ENCODE data around the gene PNMA1. TPM values are rescaled to one million over a fixed set of nuclear protein-coding genes. Genes with fewer than 3 reads are reported as not detected.

The PNMA1 gene
- polyA plus RNA-seq, 2 donors = 12.7 to 13.2 TPM

GRCh38 chr14:73725116-73726024 is 11.2 kb upstream of the PNMA1 start:
- Histone ChIP-seq H3K4me1 (ENCODE audit: control insufficient read depth in 2 of 2, insufficient read depth in 2 of 2, low read length in 1 of 2) (peaks cover 7 to 14% of the 10 kb centered on the region in 2 donors), H3K9me3 (ENCODE audit: control insufficient read depth in 2 of 2, insufficient read depth in 1 of 2, low read depth in 1 of 2, low read length in 1 of 2) (no peaks in the 10 kb centered on the region), H3K4me3 (ENCODE audit: low read depth in 1 of 2, low read length in 2 of 2) (no peak overlapping the region), H3K27ac (ENCODE audit: low read depth in 2 of 2, low read length in 1 of 2) (peak overlapping the region; percentile 60 to 82), H3K36me3 (ENCODE audit: control insufficient read depth in 2 of 2, insufficient read depth in 2 of 2, low read length in 1 of 2) (peaks cover 21 to 52% of the 10 kb centered on the region in 2 donors), H3K27me3 (ENCODE audit: control insufficient read depth in 1 of 2, insufficient read depth in 2 of 2, low read length in 2 of 2) (no peaks in the 10 kb centered on the region)
- WGBS, 2 donors = 84 to 86% methylated on average over 8 of the region's 8 CpGs

- peaks cover 25 to 53% of the 10 kb centered on the region in 2 donors for H3K36me3 ChIP-seq (ENCODE audit: control insufficient read depth in 2 of 2, insufficient read depth in 2 of 2, low read length in 1 of 2)
- peak overlapping the region; percentile 60 to 82 for H3K27ac ChIP-seq (ENCODE audit: low read depth in 2 of 2, low read length in 1 of 2)
- no peak overlapping the region for H3K4me3 ChIP-seq (ENCODE audit: low read depth in 1 of 2, low read length in 2 of 2)
- H3K4me1 ChIP-seq (ENCODE audit: control insufficient read depth in 2 of 2, insufficient read depth in 2 of 2, low read length in 1 of 2) = peaks cover 7 to 14% of the 10 kb centered on the region in 2 donors
- 84 to 88% methylated on average over 2 of the region's 2 CpGs for WGBS, 2 donors
- no peaks in the 10 kb centered on the region for H3K9me3 ChIP-seq (ENCODE audit: control insufficient read depth in 2 of 2, insufficient read depth in 1 of 2, low read depth in 1 of 2, low read length in 1 of 2)
- no peaks in the 10 kb centered on the region for H3K27me3 ChIP-seq (ENCODE audit: control insufficient read depth in 1 of 2, insufficient read depth in 2 of 2, low read length in 2 of 2)
Measured at GRCh38 chr14:73724696-73725095, 10.5 kb upstream of the PNMA1 start.

GRCh38 chr14:73723797-73724661 is 9.8 kb upstream of the PNMA1 start:
- peak overlapping the region; percentile 60 to 82 for H3K27ac ChIP-seq (ENCODE audit: low read depth in 2 of 2, low read length in 1 of 2)
- WGBS, 2 donors = 37 to 55% methylated on average over 12 of the region's 12 CpGs
- no peaks in the 10 kb centered on the region for H3K9me3 ChIP-seq (ENCODE audit: control insufficient read depth in 2 of 2, insufficient read depth in 1 of 2, low read depth in 1 of 2, low read length in 1 of 2)
- peaks cover 23 to 54% of the 10 kb centered on the region in 2 donors for H3K36me3 ChIP-seq (ENCODE audit: control insufficient read depth in 2 of 2, insufficient read depth in 2 of 2, low read length in 1 of 2)
- no peak overlapping the region for H3K4me3 ChIP-seq (ENCODE audit: low read depth in 1 of 2, low read length in 2 of 2)
- H3K4me1 ChIP-seq (ENCODE audit: control insufficient read depth in 2 of 2, insufficient read depth in 2 of 2, low read length in 1 of 2) = peaks cover 7 to 14% of the 10 kb centered on the region in 2 donors
- H3K27me3 ChIP-seq (ENCODE audit: control insufficient read depth in 1 of 2, insufficient read depth in 2 of 2, low read length in 2 of 2) = no peaks in the 10 kb centered on the region

GRCh38 chr14:73723406-73723796 is 9.2 kb upstream of the PNMA1 start:
- 66 to 67% methylated on average over 7 of the region's 7 CpGs for WGBS, 2 donors
- H3K36me3 ChIP-seq (ENCODE audit: control insufficient read depth in 2 of 2, insufficient read depth in 2 of 2, low read length in 1 of 2) = peaks cover 23 to 57% of the 10 kb centered on the region in 2 donors
- peaks cover 7 to 12% of the 10 kb centered on the region in 2 donors for H3K4me1 ChIP-seq (ENCODE audit: control insufficient read depth in 2 of 2, insufficient read depth in 2 of 2, low read length in 1 of 2)
- H3K27ac ChIP-seq (ENCODE audit: low read depth in 2 of 2, low read length in 1 of 2) = peak overlapping the region; percentile 60 to 82
- H3K9me3 ChIP-seq (ENCODE audit: control insufficient read depth in 2 of 2, insufficient read depth in 1 of 2, low read depth in 1 of 2, low read length in 1 of 2) = no peaks in the 10 kb centered on the region
- H3K4me3 ChIP-seq (ENCODE audit: low read depth in 1 of 2, low read length in 2 of 2) = no peak overlapping the region
- H3K27me3 ChIP-seq (ENCODE audit: control insufficient read depth in 1 of 2, insufficient read depth in 2 of 2, low read length in 2 of 2) = no peaks in the 10 kb centered on the region

GRCh38 chr14:73722581-73722980 is 8.4 kb upstream of the PNMA1 start:
- H3K27me3 ChIP-seq (ENCODE audit: control insufficient read depth in 1 of 2, insufficient read depth in 2 of 2, low read length in 2 of 2) = no peaks in the 10 kb centered on the region
- 90 to 92% methylated on average over 10 of the region's 10 CpGs for WGBS, 2 donors
- H3K9me3 ChIP-seq (ENCODE audit: control insufficient read depth in 2 of 2, insufficient read depth in 1 of 2, low read depth in 1 of 2, low read length in 1 of 2) = no peaks in the 10 kb centered on the region
- no peak overlapping the region for H3K4me3 ChIP-seq (ENCODE audit: low read depth in 1 of 2, low read length in 2 of 2)
- peaks cover 23 to 65% of the 10 kb centered on the region in 2 donors for H3K36me3 ChIP-seq (ENCODE audit: control insufficient read depth in 2 of 2, insufficient read depth in 2 of 2, low read length in 1 of 2)
- peaks cover 7 to 12% of the 10 kb centered on the region in 2 donors for H3K4me1 ChIP-seq (ENCODE audit: control insufficient read depth in 2 of 2, insufficient read depth in 2 of 2, low read length in 1 of 2)
- no peak overlapping the region for H3K27ac ChIP-seq (ENCODE audit: low read depth in 2 of 2, low read length in 1 of 2)

- 90 to 91% methylated on average over 12 of the region's 12 CpGs for WGBS, 2 donors
- Histone ChIP-seq H3K4me3 (ENCODE audit: low read depth in 1 of 2, low read length in 2 of 2) (no peak overlapping the region), H3K36me3 (ENCODE audit: control insufficient read depth in 2 of 2, insufficient read depth in 2 of 2, low read length in 1 of 2) (peaks cover 21 to 52% of the 10 kb centered on the region in 2 donors), H3K27me3 (ENCODE audit: control insufficient read depth in 1 of 2, insufficient read depth in 2 of 2, low read length in 2 of 2) (no peaks in the 10 kb centered on the region), H3K27ac (ENCODE audit: low read depth in 2 of 2, low read length in 1 of 2) (no peak overlapping the region), H3K9me3 (ENCODE audit: control insufficient read depth in 2 of 2, insufficient read depth in 1 of 2, low read depth in 1 of 2, low read length in 1 of 2) (no peaks in the 10 kb centered on the region), H3K4me1 (ENCODE audit: control insufficient read depth in 2 of 2, insufficient read depth in 2 of 2, low read length in 1 of 2) (peaks cover 2 to 5% of the 10 kb centered on the region in 2 donors)
Measured at GRCh38 chr14:73721101-73721821, 7.1 kb upstream of the PNMA1 start.

- Histone ChIP-seq H3K4me3 (ENCODE audit: low read depth in 1 of 2, low read length in 2 of 2) (no peak overlapping the region), H3K27me3 (ENCODE audit: control insufficient read depth in 1 of 2, insufficient read depth in 2 of 2, low read length in 2 of 2) (no peaks in the 10 kb centered on the region), H3K36me3 (ENCODE audit: control insufficient read depth in 2 of 2, insufficient read depth in 2 of 2, low read length in 1 of 2) (peaks cover 14 to 47% of the 10 kb centered on the region in 2 donors), H3K27ac (ENCODE audit: low read depth in 2 of 2, low read length in 1 of 2) (no peak overlapping the region), H3K4me1 (ENCODE audit: control insufficient read depth in 2 of 2, insufficient read depth in 2 of 2, low read length in 1 of 2) (peaks cover 0 to 2% of the 10 kb centered on the region in 2 donors), H3K9me3 (ENCODE audit: control insufficient read depth in 2 of 2, insufficient read depth in 1 of 2, low read depth in 1 of 2, low read length in 1 of 2) (no peaks in the 10 kb centered on the region)
Measured at GRCh38 chr14:73720636-73721035, 6.5 kb upstream of the PNMA1 start.

- Histone ChIP-seq H3K36me3 (ENCODE audit: control insufficient read depth in 2 of 2, insufficient read depth in 2 of 2, low read length in 1 of 2) (peaks cover 13 to 40% of the 10 kb centered on the region in 2 donors), H3K4me3 (ENCODE audit: low read depth in 1 of 2, low read length in 2 of 2) (no peak overlapping the region), H3K4me1 (ENCODE audit: control insufficient read depth in 2 of 2, insufficient read depth in 2 of 2, low read length in 1 of 2) (peaks cover 0 to 2% of the 10 kb centered on the region in 2 donors), H3K9me3 (ENCODE audit: control insufficient read depth in 2 of 2, insufficient read depth in 1 of 2, low read depth in 1 of 2, low read length in 1 of 2) (no peaks in the 10 kb centered on the region), H3K27me3 (ENCODE audit: control insufficient read depth in 1 of 2, insufficient read depth in 2 of 2, low read length in 2 of 2) (no peaks in the 10 kb centered on the region), H3K27ac (ENCODE audit: low read depth in 2 of 2, low read length in 1 of 2) (peak overlapping the region in 1 of 2 donors; percentile 69)
- 90 to 92% methylated on average over 8 of the region's 8 CpGs for WGBS, 2 donors
Measured at GRCh38 chr14:73719791-73720190, 5.6 kb upstream of the PNMA1 start.

- Histone ChIP-seq H3K4me1 (ENCODE audit: control insufficient read depth in 2 of 2, insufficient read depth in 2 of 2, low read length in 1 of 2) (peaks cover 0 to 2% of the 10 kb centered on the region in 2 donors), H3K9me3 (ENCODE audit: control insufficient read depth in 2 of 2, insufficient read depth in 1 of 2, low read depth in 1 of 2, low read length in 1 of 2) (no peaks in the 10 kb centered on the region), H3K36me3 (ENCODE audit: control insufficient read depth in 2 of 2, insufficient read depth in 2 of 2, low read length in 1 of 2) (peaks cover 13 to 38% of the 10 kb centered on the region in 2 donors), H3K27ac (ENCODE audit: low read depth in 2 of 2, low read length in 1 of 2) (peak overlapping the region in 1 of 2 donors; percentile 69), H3K4me3 (ENCODE audit: low read depth in 1 of 2, low read length in 2 of 2) (no peak overlapping the region), H3K27me3 (ENCODE audit: control insufficient read depth in 1 of 2, insufficient read depth in 2 of 2, low read length in 2 of 2) (no peaks in the 10 kb centered on the region)
- 83 to 88% methylated on average over 13 of the region's 13 CpGs for WGBS, 2 donors
Measured at GRCh38 chr14:73719361-73719760, 5.2 kb upstream of the PNMA1 start.

All from esophagus (tissue), 2 donors.